ENCODE data around the gene CACNA1F. TPM values are rescaled to one million over a fixed set of nuclear protein-coding genes. Genes with fewer than 3 reads are reported as not detected.

CACNA1F gene
- total RNA-seq, 1 experiment from 2014 or later, result not detected

DNA sequence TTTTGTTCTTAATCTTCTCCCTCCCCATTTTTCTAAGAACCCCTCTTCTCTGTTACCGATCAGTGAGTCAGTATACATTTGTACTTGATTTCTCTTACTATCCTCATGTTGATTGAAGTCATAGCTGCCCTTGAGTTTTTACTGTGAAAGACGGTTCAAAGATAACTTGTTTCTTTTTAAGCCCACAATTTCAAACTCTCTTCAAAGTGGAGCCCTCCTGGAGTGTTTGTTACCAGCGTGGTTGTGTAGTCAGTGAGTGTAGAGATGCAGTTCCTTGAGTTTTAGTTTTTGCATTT, 44.3 kb upstream of the CACNA1F start:
- H3K79me2 ChIP-seq (ENCODE audit: low read depth), result no peaks in the 10 kb centered on the region
- H3K27me3 ChIP-seq (ENCODE audit: insufficient read depth, low read depth), result no peaks in the 10 kb centered on the region
- H3K4me1 ChIP-seq (replicated peaks; ENCODE audit: insufficient read depth), result no peaks in the 10 kb centered on the region
- no TSS peak for BruUV-seq (replicated peaks)
- H2AFZ ChIP-seq, result no peak overlapping the region
- H3K27ac ChIP-seq, result no peak overlapping the region
- H3K9me3 ChIP-seq (ENCODE audit: insufficient read depth, low read depth), result no peaks in the 10 kb centered on the region
- H3K4me3 ChIP-seq, result no peak overlapping the region
- no peaks in the 10 kb centered on the region for H4K20me1 ChIP-seq (ENCODE audit: insufficient read depth)
- DNase-seq, result no peak
- TF ChIP-seq, protein P1, sequence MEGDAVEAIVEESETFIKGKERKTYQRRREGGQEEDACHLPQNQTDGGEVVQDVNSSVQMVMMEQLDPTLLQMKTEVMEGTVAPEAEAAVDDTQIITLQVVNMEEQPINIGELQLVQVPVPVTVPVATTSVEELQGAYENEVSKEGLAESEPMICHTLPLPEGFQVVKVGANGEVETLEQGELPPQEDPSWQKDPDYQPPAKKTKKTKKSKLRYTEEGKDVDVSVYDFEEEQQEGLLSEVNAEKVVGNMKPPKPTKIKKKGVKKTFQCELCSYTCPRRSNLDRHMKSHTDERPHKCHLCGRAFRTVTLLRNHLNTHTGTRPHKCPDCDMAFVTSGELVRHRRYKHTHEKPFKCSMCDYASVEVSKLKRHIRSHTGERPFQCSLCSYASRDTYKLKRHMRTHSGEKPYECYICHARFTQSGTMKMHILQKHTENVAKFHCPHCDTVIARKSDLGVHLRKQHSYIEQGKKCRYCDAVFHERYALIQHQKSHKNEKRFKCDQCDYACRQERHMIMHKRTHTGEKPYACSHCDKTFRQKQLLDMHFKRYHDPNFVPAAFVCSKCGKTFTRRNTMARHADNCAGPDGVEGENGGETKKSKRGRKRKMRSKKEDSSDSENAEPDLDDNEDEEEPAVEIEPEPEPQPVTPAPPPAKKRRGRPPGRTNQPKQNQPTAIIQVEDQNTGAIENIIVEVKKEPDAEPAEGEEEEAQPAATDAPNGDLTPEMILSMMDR (conservative IDR thresholded peaks at IDR 0.05), result no peak
- no peak for TF ChIP-seq EZH2 (IDR thresholded peaks at IDR 0.05; ENCODE audit: low read depth)
- no peaks in the 10 kb centered on the region for H3F3A ChIP-seq (ENCODE audit: insufficient read depth, low read depth)
- H3K36me3 ChIP-seq (ENCODE audit: low read depth), result no peaks in the 10 kb centered on the region
- H3K4me2 ChIP-seq, result no peak overlapping the region
- intact Hi-C loops (cut with micrococcal nuclease; ENCODE audit: unreplicated experiment), result no loop called here
- ChIA-PET POLR2A (ENCODE audit: unreplicated experiment) (no interaction called here), CTCF (no interaction called here)
- no peaks in the 10 kb centered on the region for H3K9me2 ChIP-seq (ENCODE audit: insufficient read depth)

DNA sequence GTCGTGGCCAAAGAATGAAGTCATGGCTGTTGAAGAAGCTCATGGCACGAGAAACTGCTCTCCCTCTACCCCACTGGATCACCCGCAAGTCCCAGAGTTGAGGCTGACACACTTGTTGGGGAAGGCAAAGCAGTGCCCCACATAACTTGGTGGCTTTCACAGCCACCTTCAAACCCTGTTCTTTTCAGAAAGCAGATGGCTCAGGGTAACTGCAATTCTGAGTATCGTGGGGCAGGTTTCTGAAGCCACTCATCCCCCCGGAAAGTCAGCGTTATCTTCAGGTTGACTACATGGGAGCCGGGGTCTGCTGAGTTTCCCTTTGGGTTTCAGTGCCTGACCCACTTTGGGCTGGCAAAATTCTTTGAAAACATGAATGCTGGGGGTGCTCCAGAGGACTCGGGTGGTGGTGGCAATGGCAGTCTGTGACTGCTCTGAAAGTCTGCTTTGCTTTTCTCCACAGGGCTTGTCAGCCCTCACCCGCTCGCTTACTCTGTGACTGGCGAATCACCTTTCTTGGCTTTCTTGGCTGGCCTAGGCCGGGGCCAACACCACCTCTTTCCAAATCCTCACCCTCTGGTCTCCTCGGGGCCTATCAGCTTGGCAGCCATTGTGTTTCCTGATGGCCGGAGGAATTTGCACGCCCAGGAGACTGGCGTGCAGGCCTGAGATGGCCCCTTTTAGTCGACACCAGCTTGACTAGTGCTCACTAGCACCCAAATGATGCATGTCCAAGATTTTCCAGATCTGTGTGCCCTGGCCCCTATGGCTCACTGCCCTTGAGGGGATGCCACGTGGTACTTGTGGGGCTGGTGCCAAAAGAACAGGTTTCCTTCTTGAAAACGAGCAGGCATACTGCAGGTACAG, 43.8 kb upstream of the CACNA1F start:
- Histone ChIP-seq H3K9me2 (ENCODE audit: insufficient read depth) (no peaks in the 10 kb centered on the region), H2AFZ (no peak overlapping the region), H3K27me3 (ENCODE audit: insufficient read depth, low read depth) (no peaks in the 10 kb centered on the region), H3K4me3 (no peak overlapping the region), H3K79me2 (ENCODE audit: low read depth) (no peaks in the 10 kb centered on the region), H3K4me1 (replicated peaks; ENCODE audit: insufficient read depth) (no peaks in the 10 kb centered on the region), H3K36me3 (ENCODE audit: low read depth) (no peaks in the 10 kb centered on the region), H3F3A (ENCODE audit: insufficient read depth, low read depth) (no peaks in the 10 kb centered on the region), H3K4me2 (no peak overlapping the region), H3K27ac (no peak overlapping the region), H3K9me3 (ENCODE audit: insufficient read depth, low read depth) (no peaks in the 10 kb centered on the region), H4K20me1 (ENCODE audit: insufficient read depth) (no peaks in the 10 kb centered on the region)
- intact Hi-C loops (cut with micrococcal nuclease; ENCODE audit: unreplicated experiment), result no loop called here
- DNase-seq, result no peak
- ChIA-PET POLR2A (ENCODE audit: unreplicated experiment) (no interaction called here), CTCF (no interaction called here)
- TF ChIP-seq EZH2 (IDR thresholded peaks at IDR 0.05; ENCODE audit: low read depth), result no peak
- TF ChIP-seq, protein P1 (conservative IDR thresholded peaks at IDR 0.05), result no peak
- no TSS peak for BruUV-seq (replicated peaks)

DNA sequence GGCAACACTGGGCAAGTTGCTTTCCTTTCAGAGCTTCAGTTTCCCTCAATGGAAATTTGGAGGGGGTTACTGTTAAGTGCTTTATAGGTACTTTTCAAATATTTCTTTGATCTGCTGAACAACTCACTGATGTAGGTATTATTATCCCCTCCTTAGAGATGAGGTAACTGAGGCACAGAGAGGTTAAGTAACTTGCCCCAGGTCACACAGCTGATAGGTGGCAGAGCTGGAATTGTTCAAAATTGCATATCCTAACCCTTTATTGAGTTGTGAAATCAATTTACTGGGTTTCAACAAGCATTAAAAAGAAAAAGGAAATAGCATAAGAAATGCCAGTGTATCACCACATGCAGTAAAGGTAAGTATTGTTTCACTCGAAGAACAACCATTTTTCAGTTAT, 43.1 kb upstream of the CACNA1F start:
- Histone ChIP-seq H3F3A (ENCODE audit: insufficient read depth, low read depth) (no peaks in the 10 kb centered on the region), H4K20me1 (ENCODE audit: insufficient read depth) (no peaks in the 10 kb centered on the region), H3K27ac (no peak overlapping the region), H3K9me3 (ENCODE audit: insufficient read depth, low read depth) (no peaks in the 10 kb centered on the region), H3K4me2 (no peak overlapping the region), H2AFZ (no peak overlapping the region), H3K4me3 (no peak overlapping the region), H3K36me3 (ENCODE audit: low read depth) (no peaks in the 10 kb centered on the region), H3K9me2 (ENCODE audit: insufficient read depth) (no peaks in the 10 kb centered on the region), H3K4me1 (replicated peaks; ENCODE audit: insufficient read depth) (0 out of 2 replicates have a peak, but pooled peaks cover 2% of the 10 kb centered on the region), H3K79me2 (ENCODE audit: low read depth) (no peaks in the 10 kb centered on the region), H3K27me3 (ENCODE audit: insufficient read depth, low read depth) (no peaks in the 10 kb centered on the region)
- CTCF ChIA-PET, result no interaction called here
- no peak for DNase-seq
- POLR2A ChIA-PET (ENCODE audit: unreplicated experiment), result no interaction called here
- TF ChIP-seq, protein P1 (conservative IDR thresholded peaks at IDR 0.05), result no peak
- no peak for TF ChIP-seq EZH2 (IDR thresholded peaks at IDR 0.05; ENCODE audit: low read depth)
- no TSS peak for BruUV-seq (replicated peaks)
- intact Hi-C loops (cut with micrococcal nuclease; ENCODE audit: unreplicated experiment), result no loop called here
